ENCODE data around the gene DNMT3A. TPM values are rescaled to one million over a fixed set of nuclear protein-coding genes. Genes with fewer than 3 reads are reported as not detected.

The DNMT3A gene
- total and polyA plus RNA-seq, 2 donors (not counting 1 experiment from before 2014, with no cell fraction given), result 8.9 to 24.5 TPM

GRCh38 chr2:25207078-25207545, 134.6 kb downstream of the DNMT3A start:
- H3K4me3 Mint-ChIP-seq, result peak overlapping the region; percentile 32
- DNase-seq (peak; percentile 81), ATAC-seq (ENCODE audit: low read depth) (no peak)
- Histone ChIP-seq H3K4me2 (replicated peaks; ENCODE audit: low read depth, low read length, poor library complexity, severe bottlenecking) (peak overlapping the region; percentile 35), H3K9ac (ENCODE audit: low read length) (no peak overlapping the region), H3K4me3 (ENCODE audit: control extremely low read depth in 1 of 5, extremely low read depth in 1 of 5, insufficient read depth in 1 of 5, low read depth in 2 of 5, low read length in 4 of 5) (no peak overlapping the region), H3K9me3 (ENCODE audit: control extremely low read depth in 1 of 3, control insufficient read depth in 2 of 3, insufficient read depth in 1 of 3, low read length in 2 of 3) (no peaks in the 10 kb centered on the region), H2AFZ (ENCODE audit: insufficient read depth, low read depth, low read length, poor library complexity, severe bottlenecking) (no peak overlapping the region), H3K27me3 (replicated peaks in 1 of 4; ENCODE audit: control extremely low read depth in 1 of 4, control insufficient read depth in 3 of 4, insufficient read depth in 4 of 4, low read length in 3 of 4) (no peaks in the 10 kb centered on the region), H3K4me1 (ENCODE audit: control insufficient read depth in 2 of 2, insufficient read depth in 2 of 2, low read length in 2 of 2) (peaks cover 56 to 76% of the 10 kb centered on the region in 2 donors), H3K27ac (ENCODE audit: low read length in 2 of 2) (no peak overlapping the region), H3K79me2 (ENCODE audit: control insufficient read depth, insufficient read depth, low read length) (no peaks in the 10 kb centered on the region), H3K36me3 (replicated peaks in 1 of 2; ENCODE audit: control extremely low read depth in 1 of 2, control insufficient read depth in 1 of 2, extremely low read depth in 1 of 2, insufficient read depth in 2 of 2, low read length in 1 of 2) (no peaks in the 10 kb centered on the region), H4K20me1 (ENCODE audit: control insufficient read depth, insufficient read depth, low read length, poor library complexity, severe bottlenecking) (no peaks in the 10 kb centered on the region)
- peak overlapping the region; percentile 73 for H3K27ac Mint-ChIP-seq
- peaks cover 69% of the 10 kb centered on the region for H3K4me1 Mint-ChIP-seq
- CTCF ChIA-PET, result interaction anchor here (0.6 to 6.9 kb wide), 5 partner anchors 11 to 798 kb away, joined by 3 to 43 read pairs (median 11); no protein-coding TSS in a partner anchor
- WGBS (ENCODE audit: insufficient coverage), result 7% methylated on average over 5 of the region's 5 CpGs
- POLR2A ChIA-PET, result interaction anchor here (1.3 kb wide), 1 partner anchor 155 kb away, joined by 6 read pairs; no protein-coding TSS in a partner anchor
- intact Hi-C loops (cut with micrococcal nuclease), result no loop called here
- no peak for TF ChIP-seq EZH2 (IDR thresholded peaks at IDR 0.05; ENCODE audit: borderline replicate concordance, insufficient read depth, low read depth, low read length, poor library complexity, severe bottlenecking)
- no peak for TF ChIP-seq CTCF (IDR thresholded peaks at IDR 0.05)
- no peaks in the 10 kb centered on the region for H3K27me3 Mint-ChIP-seq
- H3K9me3 Mint-ChIP-seq (ENCODE audit: insufficient read depth), result no peaks in the 10 kb centered on the region

GRCh38 chr2:25204190-25204838, 137.4 kb downstream of the DNMT3A start:
- Histone ChIP-seq H3K4me2 (replicated peaks; ENCODE audit: low read depth, low read length, poor library complexity, severe bottlenecking) (peak overlapping the region; percentile 77), H3K79me2 (ENCODE audit: control insufficient read depth, insufficient read depth, low read length) (no peaks in the 10 kb centered on the region), H3K9me3 (ENCODE audit: control extremely low read depth in 1 of 3, control insufficient read depth in 2 of 3, insufficient read depth in 1 of 3, low read length in 2 of 3) (no peaks in the 10 kb centered on the region), H3K9ac (ENCODE audit: low read length) (peak overlapping the region; percentile 60), H3K4me3 (ENCODE audit: control extremely low read depth in 1 of 5, extremely low read depth in 1 of 5, insufficient read depth in 1 of 5, low read depth in 2 of 5, low read length in 4 of 5) (peak overlapping the region in 4 of 5 experiments; percentile 28 to 55 (median 43)), H3K4me1 (ENCODE audit: control insufficient read depth in 2 of 2, insufficient read depth in 2 of 2, low read length in 2 of 2) (peaks cover 44 to 53% of the 10 kb centered on the region in 2 donors), H2AFZ (ENCODE audit: insufficient read depth, low read depth, low read length, poor library complexity, severe bottlenecking) (peak overlapping the region; percentile 66), H3K36me3 (replicated peaks in 1 of 2; ENCODE audit: control extremely low read depth in 1 of 2, control insufficient read depth in 1 of 2, extremely low read depth in 1 of 2, insufficient read depth in 2 of 2, low read length in 1 of 2) (no peaks in the 10 kb centered on the region), H4K20me1 (ENCODE audit: control insufficient read depth, insufficient read depth, low read length, poor library complexity, severe bottlenecking) (no peaks in the 10 kb centered on the region), H3K27ac (ENCODE audit: low read length in 2 of 2) (peak overlapping the region in 1 of 2 donors; percentile 16), H3K27me3 (replicated peaks in 1 of 4; ENCODE audit: control extremely low read depth in 1 of 4, control insufficient read depth in 3 of 4, insufficient read depth in 4 of 4, low read length in 3 of 4) (no peaks in the 10 kb centered on the region)
- peak; percentile 76 for DNase-seq
- CTCF ChIA-PET, result interaction anchor here (1.1 to 6.9 kb wide), 4 partner anchors 8 to 38 kb away, joined by 3 to 43 read pairs (median 16); no protein-coding TSS in a partner anchor
- H3K4me1 Mint-ChIP-seq, result peaks cover 45% of the 10 kb centered on the region
- H3K9me3 Mint-ChIP-seq (ENCODE audit: insufficient read depth), result no peaks in the 10 kb centered on the region
- no peak overlapping the region for H3K27ac Mint-ChIP-seq
- TF ChIP-seq EZH2 (IDR thresholded peaks at IDR 0.05; ENCODE audit: borderline replicate concordance, insufficient read depth, low read depth, low read length, poor library complexity, severe bottlenecking), result no peak
- TF ChIP-seq CTCF (IDR thresholded peaks at IDR 0.05), result peak; percentile 11
- intact Hi-C loops (cut with micrococcal nuclease), result loop anchor here (1.0 kb wide), 1 partner anchor 12 kb away; no protein-coding TSS in a partner anchor
- WGBS (ENCODE audit: insufficient coverage), result 34% methylated on average over 57 of the region's 59 CpGs
- H3K4me3 Mint-ChIP-seq, result peak overlapping the region; percentile 34
- POLR2A ChIA-PET, result no interaction called here
- H3K27me3 Mint-ChIP-seq, result no peaks in the 10 kb centered on the region
- peak; percentile 89 for ATAC-seq (ENCODE audit: low read depth)

Data from B cell (primary cell).